Measurements from ENCODE around the gene KLC1.

GRCh38 chr14:103728721-103729120 is 99.7 kb downstream of the KLC1 start:
- TF ChIP-seq REST (IDR thresholded peaks at IDR 0.05; ENCODE audit: low read depth) (no peak), CREB1 (IDR thresholded peaks at IDR 0.05; ENCODE audit: low read depth) (no peak), EP300 (IDR thresholded peaks at IDR 0.05; ENCODE audit: borderline replicate concordance) (no peak), CEBPB (IDR thresholded peaks at IDR 0.05) (no peak)
